GM23338 (cell line): Measurements from ENCODE around the gene AIF1L. TPM values are rescaled to one million over a fixed set of nuclear protein-coding genes. Genes with fewer than 3 reads are reported as not detected.

Experiments
- CREB1 ChIP-seq: fragments of 250-450 bp; sonication (Bioruptor Pico); IDR thresholded peaks from 2 replicates; pipeline ENCODE4 v1.5.0; 2020; ENCODE audit warnings: low read depth, mild to moderate bottlenecking, moderate library complexity
- CTCF ChIP-seq, 2 experiments: fragments of 200-600 bp in 1 of 2; sonication (generic) in 1 of 2; conservative IDR thresholded peaks; 2 replicates each; pipeline versions ENCODE4 v1.5.1 to v1.6.1; 2016 to 2017; ENCODE audit warnings: antibody characterized with exemption in 2 of 2, low read depth in 2 of 2, mild to moderate bottlenecking in 2 of 2, moderate library complexity in 1 of 2
- NANOG ChIP-seq: IDR thresholded peaks from 2 replicates; pipeline ENCODE4 v1.6.1; 2016; ENCODE audit warnings: antibody characterized with exemption, borderline replicate concordance
- POLR2AphosphoS5 ChIP-seq: IDR thresholded peaks from 2 replicates; pipeline ENCODE4 v1.6.1; 2016; ENCODE audit warnings: antibody characterized with exemption, low read depth
- REST ChIP-seq: IDR thresholded peaks from one replicate; pipeline ENCODE4 v1.6.1; 2018; ENCODE audit warnings: antibody characterized with exemption; ENCODE audit not compliant: unreplicated experiment
- STAT1 ChIP-seq: IDR thresholded peaks from one replicate; pipeline ENCODE4 v1.6.1; 2016; ENCODE audit warnings: antibody characterized with exemption; ENCODE audit not compliant: unreplicated experiment
- ZNF462 ChIP-seq: fragments of 250-450 bp; sonication (Bioruptor Pico); IDR thresholded peaks from 2 replicates; pipeline ENCODE4 v1.5.0; 2020; ENCODE audit warnings: mild to moderate bottlenecking, moderate library complexity
- polyA plus RNA-seq: library from polyadenylated mRNA; unstranded; fragments of >200 nt; fragmentation: Nextera tagmentation; extraction: Ambion mirVana; gene quantifications from 2 replicates; pipeline ENCODE4 v1.2.1, GENCODE V29; 2016
- total RNA-seq: library from RNA; depleted of rRNA; stranded (reverse); fragments of >200 nt; shearing (Covaris generic); gene quantifications from 2 replicates; pipeline ENCODE4 v1.2.3, GENCODE V29; 2014

AIF1L gene
- total and polyA plus RNA-seq, 2 experiments from 2014 or later, result 76.4 to 87.8 TPM

- TF ChIP-seq ZNF462 (CRISPR knock-in tag), result no peak
- no peak for TF ChIP-seq REST
- no peak for TF ChIP-seq NANOG
- no peak for TF ChIP-seq STAT1
- no peak for TF ChIP-seq CTCF (conservative IDR thresholded peaks at IDR 0.05; ENCODE audit: low read depth in 2 of 2)
- no peak for TF ChIP-seq POLR2AphosphoS5
- no peak for TF ChIP-seq CREB1
Measured at GRCh38 chr9:131142160-131142559, 45.8 kb downstream of the AIF1L start (continued).
